ENCODE measurements around the gene GCA. TPM values are rescaled to one million over a fixed set of nuclear protein-coding genes. Genes with fewer than 3 reads are reported as not detected.

GCA gene
- polyA plus RNA-seq, 2 of the 4 experiments (the other 2 are of a cell fraction) = 6.6 to 17.8 TPM

DNA sequence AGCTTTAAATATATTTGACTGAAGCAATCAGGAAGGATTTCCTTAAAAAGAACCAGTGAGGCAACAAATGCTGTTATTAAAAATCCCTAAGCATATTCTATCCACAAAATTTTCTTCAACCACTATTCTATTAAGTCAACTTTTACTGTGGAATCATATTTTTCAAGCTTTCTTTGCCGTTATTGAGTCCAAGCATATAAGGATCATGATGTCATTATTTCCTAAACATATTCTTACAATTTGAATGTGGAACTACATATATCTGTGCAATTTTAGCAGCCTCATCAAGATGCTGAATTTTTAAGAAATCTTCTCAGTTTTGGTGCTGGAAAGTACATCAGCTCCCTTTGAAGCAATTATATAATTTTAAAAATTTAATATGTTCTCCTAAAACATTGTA, 31.1 kb upstream of the GCA start:
- 39% methylated on average over 1 of the region's 1 CpG for WGBS (ENCODE audit: missing lambda C conversion rate)
- CTCF ChIA-PET = interaction anchor here (1.4 kb wide), 1 partner anchor 11 kb away, joined by 3 read pairs; no protein-coding TSS in a partner anchor
- no peak for TF ChIP-seq TFCP2L1 (CRISPR knock-in tag; IDR thresholded peaks at IDR 0.05)
- Histone ChIP-seq H3K27ac (no peak overlapping the region), H3K4me2 (no peak overlapping the region), H3K9me3 (no peaks in the 10 kb centered on the region), H3K4me1 (no peaks in the 10 kb centered on the region), H3K4me3 (no peak overlapping the region)
- ATAC-seq = no peak
- DNase-seq (ENCODE audit: low read depth in 1 of 2, low spot score in 1 of 2) = no peak
- no peak for FAIRE-seq
- POLR2A ChIA-PET = no interaction called here

DNA sequence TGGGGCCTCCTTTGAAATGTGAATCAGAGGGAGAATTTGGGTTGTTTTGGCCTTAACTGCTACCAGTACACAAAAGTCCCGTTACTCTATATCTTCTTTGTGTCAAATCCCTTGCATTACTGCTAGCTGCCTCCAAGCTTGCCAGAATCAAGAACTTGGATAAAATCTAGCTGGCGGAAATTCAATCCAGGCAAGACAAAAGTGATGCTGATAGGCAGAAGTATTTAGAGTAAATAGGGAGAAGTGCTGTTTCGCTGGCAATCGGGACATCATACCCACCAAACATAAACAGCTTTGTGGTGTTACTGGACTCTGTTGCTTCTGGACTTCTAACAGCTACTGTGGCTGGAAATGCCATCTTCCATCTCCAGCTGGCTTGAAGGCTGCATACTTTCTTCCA, 28.0 kb upstream of the GCA start:
- Histone ChIP-seq H3K27ac (no peak overlapping the region), H3K4me1 (peaks cover 5% of the 10 kb centered on the region; the same call in 1 of the 3 replicates), H3K9me3 (no peaks in the 10 kb centered on the region), H3K4me2 (no peak overlapping the region), H3K4me3 (no peak overlapping the region)
- WGBS (ENCODE audit: missing lambda C conversion rate) = 92% methylated on average over 4 of the region's 4 CpGs
- DNase-seq (ENCODE audit: low read depth in 1 of 2, low spot score in 1 of 2) = no peak
- CTCF ChIA-PET = interaction anchor here (1.3 kb wide), 1 partner anchor 18 kb away, joined by 3 read pairs; no protein-coding TSS in a partner anchor
- TF ChIP-seq RAD21 (conservative IDR thresholded peaks at IDR 0.05 in 1 of 2, IDR thresholded peaks at IDR 0.05 in 1 of 2) = no peak
- TF ChIP-seq FOSB (CRISPR knock-in tag; IDR thresholded peaks at IDR 0.05) = no peak
- no peak for TF ChIP-seq ZNF302 (CRISPR knock-in tag; IDR thresholded peaks at IDR 0.05)
- no peak for TF ChIP-seq HOXA7 (CRISPR knock-in tag; IDR thresholded peaks at IDR 0.05)
- TF ChIP-seq, protein P1, sequence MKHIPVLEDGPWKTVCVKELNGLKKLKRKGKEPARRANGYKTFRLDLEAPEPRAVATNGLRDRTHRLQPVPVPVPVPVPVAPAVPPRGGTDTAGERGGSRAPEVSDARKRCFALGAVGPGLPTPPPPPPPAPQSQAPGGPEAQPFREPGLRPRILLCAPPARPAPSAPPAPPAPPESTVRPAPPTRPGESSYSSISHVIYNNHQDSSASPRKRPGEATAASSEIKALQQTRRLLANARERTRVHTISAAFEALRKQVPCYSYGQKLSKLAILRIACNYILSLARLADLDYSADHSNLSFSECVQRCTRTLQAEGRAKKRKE (CRISPR knock-in tag; IDR thresholded peaks at IDR 0.05; ENCODE audit: low read depth) = no peak
- no peak for TF ChIP-seq MAZ (IDR thresholded peaks at IDR 0.05; ENCODE audit: borderline replicate concordance, low read depth, low read length)
- no peak for TF ChIP-seq KDM1A (IDR thresholded peaks at IDR 0.05; ENCODE audit: low read depth)
- no peak for TF ChIP-seq CBX8 (IDR thresholded peaks at IDR 0.05)
- no peak for TF ChIP-seq TFCP2L1 (CRISPR knock-in tag; IDR thresholded peaks at IDR 0.05)
- TF ChIP-seq FOXS1 (CRISPR knock-in tag; IDR thresholded peaks at IDR 0.05) = no peak
- no peak for TF ChIP-seq CHD2 (IDR thresholded peaks at IDR 0.05; ENCODE audit: low read length, partially characterized antibody)
- TF ChIP-seq CEBPB (IDR thresholded peaks at IDR 0.05) = no peak
- TF ChIP-seq NFE2L2 (conservative IDR thresholded peaks at IDR 0.05; ENCODE audit: low read length) = no peak
- no peak for TF ChIP-seq NR3C1 (IDR thresholded peaks at IDR 0.05)
- TF ChIP-seq POLR2AphosphoS2 (conservative IDR thresholded peaks at IDR 0.05; ENCODE audit: low read length) = no peak
- no peak for TF ChIP-seq EHF (CRISPR knock-in tag; IDR thresholded peaks at IDR 0.05)
- no peak for TF ChIP-seq FOSL2 (IDR thresholded peaks at IDR 0.05)
- no peak for TF ChIP-seq FOSL2 (CRISPR knock-in tag; IDR thresholded peaks at IDR 0.05)
- FAIRE-seq = no peak
- no peak for ATAC-seq
- POLR2A ChIA-PET = no interaction called here

DNA sequence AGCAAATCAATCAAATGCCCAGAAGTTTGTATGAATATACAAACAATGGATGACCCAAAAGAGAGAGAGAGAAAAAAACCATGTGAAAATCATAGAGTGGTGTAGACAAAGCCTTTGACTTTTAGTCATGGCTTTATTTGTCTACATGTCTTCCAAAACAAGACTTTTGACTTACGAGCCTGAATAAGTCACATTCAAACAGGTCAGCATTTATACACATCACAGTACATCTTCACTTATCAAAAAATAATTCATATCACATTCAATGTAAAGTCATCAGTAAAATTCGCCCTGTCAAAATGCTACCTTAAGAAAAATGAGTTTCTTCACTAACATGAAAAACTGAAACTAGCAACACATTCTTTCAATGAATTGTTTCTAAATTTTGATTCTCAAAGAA, 27.3 kb upstream of the GCA start:
- no peak overlapping the region for H3K27ac ChIP-seq
- ATAC-seq (no peak), FAIRE-seq (no peak), DNase-seq (ENCODE audit: low read depth in 1 of 2, low spot score in 1 of 2) (no peak)
- TF ChIP-seq CEBPB (IDR thresholded peaks at IDR 0.05) (no peak), FOSL2 (IDR thresholded peaks at IDR 0.05) (no peak), FOSL2 (CRISPR knock-in tag; IDR thresholded peaks at IDR 0.05) (no peak), EHF (CRISPR knock-in tag; IDR thresholded peaks at IDR 0.05) (no peak), CHD2 (IDR thresholded peaks at IDR 0.05; ENCODE audit: low read length, partially characterized antibody) (no peak), CBX8 (IDR thresholded peaks at IDR 0.05) (no peak), ZNF302 (CRISPR knock-in tag; IDR thresholded peaks at IDR 0.05) (no peak), KDM5A (IDR thresholded peaks at IDR 0.05) (no peak), HOXB13 (CRISPR knock-in tag; IDR thresholded peaks at IDR 0.05; ENCODE audit: low read depth) (no peak), RARB (CRISPR knock-in tag; IDR thresholded peaks at IDR 0.05) (no peak), RCOR1 (IDR thresholded peaks at IDR 0.05; ENCODE audit: low read depth, low read length) (no peak)
- TF ChIP-seq, protein P2, sequence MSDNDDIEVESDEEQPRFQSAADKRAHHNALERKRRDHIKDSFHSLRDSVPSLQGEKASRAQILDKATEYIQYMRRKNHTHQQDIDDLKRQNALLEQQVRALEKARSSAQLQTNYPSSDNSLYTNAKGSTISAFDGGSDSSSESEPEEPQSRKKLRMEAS (IDR thresholded peaks at IDR 0.05) = no peak
- no peak overlapping the region for H3K4me2 ChIP-seq
- no peaks in the 10 kb centered on the region for H3K9me3 ChIP-seq
- no peak overlapping the region for H3K4me3 ChIP-seq
- H3K4me1 ChIP-seq = peaks cover 5% of the 10 kb centered on the region; the same call in 1 of the 3 replicates
- CTCF ChIA-PET = interaction anchor here (1.3 to 1.5 kb wide), 2 partner anchors 15 to 17 kb away, joined by 3 to 4 read pairs; no protein-coding TSS in a partner anchor
- POLR2A ChIA-PET = no interaction called here
- 85% methylated on average over 2 of the region's 2 CpGs for WGBS (ENCODE audit: missing lambda C conversion rate)
